Uterus (tissue), 4 donors: ENCODE measurements around the gene RPAP2. TPM values are rescaled to one million over a fixed set of nuclear protein-coding genes. Genes with fewer than 3 reads are reported as not detected.

Source experiments
- DNase-seq, 2 donors: peaks; one replicate each; pipeline ENCODE4 v3.0.0-alpha.2; 2019 to 2020
- H3K27ac ChIP-seq, 2 donors: fragments of 200-600 bp; sonication (generic); 1 replicate in 1 of 2; 2 replicates in 1 of 2; pipeline ENCODE4 v1.5.1; 2016 to 2018
- H3K27me3 ChIP-seq, 2 donors: fragments of 200-600 bp; sonication (generic); one replicate each; pipeline ENCODE4 v1.5.1; 2018 to 2019; ENCODE audit warnings: control low read depth in 1 of 2
- H3K36me3 ChIP-seq, 2 donors: fragments of 200-600 bp; sonication (generic); one replicate each; pipeline ENCODE4 v1.5.1; 2019; ENCODE audit warnings: control low read depth in 1 of 2
- H3K4me1 ChIP-seq, 2 donors: fragments of 200-600 bp; sonication (generic); one replicate each; pipeline ENCODE4 v1.5.1; 2018 to 2019; ENCODE audit warnings: control low read depth in 1 of 2
- H3K4me3 ChIP-seq, 2 donors: fragments of 200-600 bp; sonication (generic); 1 replicate in 1 of 2; 2 replicates in 1 of 2; pipeline ENCODE4 v1.5.1; 2018 to 2019; ENCODE audit warnings: mild to moderate bottlenecking in 1 of 2
- H3K9me3 ChIP-seq, 2 donors: fragments of 200-600 bp; sonication (generic); one replicate each; pipeline ENCODE4 v1.5.1; 2019; ENCODE audit warnings: control low read depth in 1 of 2
- POLR2A ChIP-seq, 2 donors: fragments of 450-650 bp; IDR thresholded peaks; one replicate each; pipeline ENCODE4 v1.6.1; 2016; ENCODE audit warnings: antibody characterized with exemption in 2 of 2, mild to moderate bottlenecking in 1 of 2, moderate library complexity in 1 of 2
- intact Hi-C: fragments of 100-400 bp; cut with DNase I; formaldehyde crosslinking; loops from one replicate; pipeline ENCODE4 v1.15.1; 2023; ENCODE audit warnings: low total_unique reads
- total RNA-seq, 4 donors: library from RNA; depleted of rRNA in 3 of 4; stranded (reverse); fragments of >200 nt in 3 of 4; gene quantifications; one replicate each; pipeline versions ENCODE4 v1.1.0 to v1.2.4, GENCODE V29; 2014 to 2023
- TF ChIP-seq, protein P1 (sequence below), 4 experiments: fragments of 200-600 bp in 2 of 4; fragments of 450-650 bp in 2 of 4; sonication (generic) in 2 of 4; IDR thresholded peaks; one replicate each; pipeline ENCODE4 v1.5.1; 2016 to 2019; ENCODE audit warnings: antibody characterized with exemption in 4 of 4, mild to moderate bottlenecking in 2 of 4, moderate library complexity in 1 of 4
- donor health status: DM: yes; HTN: yes; CAD: no.

RPAP2 gene
- total RNA-seq, 4 donors from 2014 or later, result 7.6 to 131 (median 54.9) TPM

DNA sequence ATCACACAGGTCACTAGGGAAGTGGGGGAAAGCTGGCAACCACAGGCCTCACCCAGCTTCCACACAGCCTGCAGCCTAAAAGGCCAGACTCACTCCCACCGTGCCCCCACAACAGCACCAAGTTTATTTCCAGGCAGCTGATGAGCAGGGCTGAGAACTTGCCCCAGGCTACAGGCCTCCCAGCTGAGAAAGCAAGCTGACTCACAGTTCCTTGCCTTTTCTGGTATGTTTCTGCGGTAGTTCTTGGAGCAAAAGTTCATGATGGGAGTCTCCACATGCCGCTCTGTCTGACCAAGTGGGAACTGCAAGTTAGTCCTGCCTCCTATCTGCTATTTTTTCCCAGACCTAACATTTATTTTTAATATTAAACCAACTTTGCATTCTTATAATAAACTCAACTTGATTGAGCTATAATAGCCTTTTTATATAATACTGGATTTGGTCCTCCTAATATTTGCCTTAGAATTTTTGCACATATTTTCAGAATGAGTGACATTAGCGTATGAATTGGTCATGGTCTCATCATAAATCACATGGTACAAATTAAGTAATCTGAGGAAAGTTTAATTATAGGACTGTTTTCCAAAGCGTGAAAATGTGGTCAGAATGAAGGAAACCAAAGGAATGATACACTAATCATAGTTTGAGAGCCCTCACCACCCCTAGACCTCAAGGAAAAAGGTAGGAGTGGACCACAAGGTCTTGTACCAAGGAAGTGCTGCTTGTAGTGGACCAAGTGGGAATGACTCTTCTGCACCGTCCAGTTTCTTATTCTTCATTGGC is 30.7 kb downstream of the RPAP2 start:
- Histone ChIP-seq H3K4me3 (no peak overlapping the region), H3K9me3 (peaks cover 0 to 3% of the 10 kb centered on the region in 2 donors), H3K4me1 (no peaks in the 10 kb centered on the region), H3K27me3 (no peaks in the 10 kb centered on the region), H3K36me3 (no peaks in the 10 kb centered on the region), H3K27ac (no peak overlapping the region)
- no peak for TF ChIP-seq POLR2A (IDR thresholded peaks at IDR 0.05)
- TF ChIP-seq, protein P1, sequence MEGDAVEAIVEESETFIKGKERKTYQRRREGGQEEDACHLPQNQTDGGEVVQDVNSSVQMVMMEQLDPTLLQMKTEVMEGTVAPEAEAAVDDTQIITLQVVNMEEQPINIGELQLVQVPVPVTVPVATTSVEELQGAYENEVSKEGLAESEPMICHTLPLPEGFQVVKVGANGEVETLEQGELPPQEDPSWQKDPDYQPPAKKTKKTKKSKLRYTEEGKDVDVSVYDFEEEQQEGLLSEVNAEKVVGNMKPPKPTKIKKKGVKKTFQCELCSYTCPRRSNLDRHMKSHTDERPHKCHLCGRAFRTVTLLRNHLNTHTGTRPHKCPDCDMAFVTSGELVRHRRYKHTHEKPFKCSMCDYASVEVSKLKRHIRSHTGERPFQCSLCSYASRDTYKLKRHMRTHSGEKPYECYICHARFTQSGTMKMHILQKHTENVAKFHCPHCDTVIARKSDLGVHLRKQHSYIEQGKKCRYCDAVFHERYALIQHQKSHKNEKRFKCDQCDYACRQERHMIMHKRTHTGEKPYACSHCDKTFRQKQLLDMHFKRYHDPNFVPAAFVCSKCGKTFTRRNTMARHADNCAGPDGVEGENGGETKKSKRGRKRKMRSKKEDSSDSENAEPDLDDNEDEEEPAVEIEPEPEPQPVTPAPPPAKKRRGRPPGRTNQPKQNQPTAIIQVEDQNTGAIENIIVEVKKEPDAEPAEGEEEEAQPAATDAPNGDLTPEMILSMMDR (IDR thresholded peaks at IDR 0.05), result no peak
- intact Hi-C loops, result no loop called here
- DNase-seq, result no peak

GRCh38 chr1:92333668-92334067 is 34.8 kb downstream of the RPAP2 start:
- no peaks in the 10 kb centered on the region for H3K27me3 ChIP-seq
- no peaks in the 10 kb centered on the region for H3K9me3 ChIP-seq
- no peaks in the 10 kb centered on the region for H3K36me3 ChIP-seq
- DNase-seq, result no peak
- H3K4me1 ChIP-seq, result no peaks in the 10 kb centered on the region
- intact Hi-C loops, result no loop called here
- no peak overlapping the region for H3K27ac ChIP-seq
- no peak for TF ChIP-seq POLR2A (IDR thresholded peaks at IDR 0.05)
- TF ChIP-seq, protein P1 (IDR thresholded peaks at IDR 0.05), result no peak
- H3K4me3 ChIP-seq, result no peak overlapping the region

DNA sequence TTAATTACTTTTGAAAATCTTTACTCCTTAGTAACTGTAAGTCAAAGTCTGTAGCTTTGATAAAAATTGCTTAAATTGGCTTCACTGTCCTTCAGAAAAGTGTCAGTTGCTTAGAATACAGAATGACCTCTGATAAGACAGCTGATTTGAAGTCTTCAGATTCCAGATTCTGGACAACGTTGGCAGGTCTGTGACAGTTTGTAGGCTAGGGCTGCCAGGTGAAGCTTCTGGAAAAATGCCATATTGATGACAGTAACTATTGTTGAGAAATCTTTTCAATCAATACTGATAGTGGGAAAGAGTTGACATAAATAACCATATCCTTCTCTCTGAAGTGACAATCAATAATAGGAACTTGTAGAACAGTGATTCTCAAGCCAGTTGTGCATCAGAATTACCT is 41.3 kb downstream of the RPAP2 start:
- H3K27me3 ChIP-seq, result no peaks in the 10 kb centered on the region
- no peaks in the 10 kb centered on the region for H3K36me3 ChIP-seq
- DNase-seq, result no peak
- H3K9me3 ChIP-seq, result no peaks in the 10 kb centered on the region
- no peak overlapping the region for H3K27ac ChIP-seq
- no peak overlapping the region for H3K4me3 ChIP-seq
- no peaks in the 10 kb centered on the region for H3K4me1 ChIP-seq
- TF ChIP-seq, protein P1 (IDR thresholded peaks at IDR 0.05), result no peak
- no peak for TF ChIP-seq POLR2A (IDR thresholded peaks at IDR 0.05)
- intact Hi-C loops, result no loop called here

DNA sequence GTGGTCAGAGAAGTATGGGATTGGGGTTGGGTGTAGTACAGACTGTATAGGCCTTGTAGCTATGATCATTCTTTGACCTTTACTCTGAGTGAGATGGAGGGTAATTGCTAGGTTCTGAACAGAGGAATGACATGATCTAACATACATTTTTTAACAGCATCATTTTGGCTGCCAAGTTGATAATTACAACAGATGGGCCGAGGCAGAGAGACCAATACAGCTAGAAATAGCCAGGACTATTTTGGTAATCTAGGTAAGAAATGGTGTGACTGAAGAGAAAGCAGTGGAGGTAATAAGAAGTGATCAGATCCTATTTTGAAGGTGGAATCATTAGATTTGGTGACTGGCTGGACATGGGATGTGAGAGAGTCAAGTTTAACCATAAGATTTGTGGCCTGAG is 43.5 kb downstream of the RPAP2 start:
- intact Hi-C loops, result no loop called here
- H3K27ac ChIP-seq, result no peak overlapping the region
- DNase-seq, result no peak
- no peaks in the 10 kb centered on the region for H3K27me3 ChIP-seq
- H3K4me1 ChIP-seq, result no peaks in the 10 kb centered on the region
- no peak overlapping the region for H3K4me3 ChIP-seq
- H3K9me3 ChIP-seq, result no peaks in the 10 kb centered on the region
- H3K36me3 ChIP-seq, result no peaks in the 10 kb centered on the region
- TF ChIP-seq POLR2A (IDR thresholded peaks at IDR 0.05), result no peak
- TF ChIP-seq, protein P1 (IDR thresholded peaks at IDR 0.05), result no peak

DNA sequence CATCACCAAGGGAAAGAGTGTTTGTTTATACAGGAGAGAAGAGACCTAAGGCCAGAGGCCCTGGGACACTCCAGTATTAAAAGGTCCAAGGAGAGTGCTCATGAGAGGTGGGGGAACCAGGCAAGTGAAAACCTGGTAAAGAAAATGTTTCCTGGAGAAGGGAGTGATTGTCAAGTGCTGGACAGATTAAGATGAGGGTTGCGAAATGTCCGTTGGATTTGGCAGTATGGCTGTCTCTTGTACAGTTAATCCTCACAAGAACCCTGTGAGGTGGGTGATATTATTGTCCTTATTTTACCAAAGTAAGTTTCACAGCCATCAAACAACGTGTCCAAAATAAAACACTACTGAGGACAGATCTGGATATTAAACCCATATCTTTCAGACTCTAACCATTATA is 44.2 kb downstream of the RPAP2 start:
- intact Hi-C loops, result no loop called here
- no peaks in the 10 kb centered on the region for H3K36me3 ChIP-seq
- no peaks in the 10 kb centered on the region for H3K9me3 ChIP-seq
- no peak overlapping the region for H3K4me3 ChIP-seq
- H3K27me3 ChIP-seq, result no peaks in the 10 kb centered on the region
- TF ChIP-seq POLR2A (IDR thresholded peaks at IDR 0.05), result no peak
- TF ChIP-seq, protein P1 (IDR thresholded peaks at IDR 0.05), result no peak
- no peak overlapping the region for H3K27ac ChIP-seq
- DNase-seq, result no peak
- H3K4me1 ChIP-seq, result no peaks in the 10 kb centered on the region
